ENCODE results near the gene ALDH1L2. TPM values are rescaled to one million over a fixed set of nuclear protein-coding genes. Genes with fewer than 3 reads are reported as not detected.

Gene ALDH1L2
- total RNA-seq, 1 donor from 2014 or later = 1.4 TPM

GRCh38 chr12:105083551-105084105 is 630 bp downstream of the ALDH1L2 start:
- TF ChIP-seq, protein P1, sequence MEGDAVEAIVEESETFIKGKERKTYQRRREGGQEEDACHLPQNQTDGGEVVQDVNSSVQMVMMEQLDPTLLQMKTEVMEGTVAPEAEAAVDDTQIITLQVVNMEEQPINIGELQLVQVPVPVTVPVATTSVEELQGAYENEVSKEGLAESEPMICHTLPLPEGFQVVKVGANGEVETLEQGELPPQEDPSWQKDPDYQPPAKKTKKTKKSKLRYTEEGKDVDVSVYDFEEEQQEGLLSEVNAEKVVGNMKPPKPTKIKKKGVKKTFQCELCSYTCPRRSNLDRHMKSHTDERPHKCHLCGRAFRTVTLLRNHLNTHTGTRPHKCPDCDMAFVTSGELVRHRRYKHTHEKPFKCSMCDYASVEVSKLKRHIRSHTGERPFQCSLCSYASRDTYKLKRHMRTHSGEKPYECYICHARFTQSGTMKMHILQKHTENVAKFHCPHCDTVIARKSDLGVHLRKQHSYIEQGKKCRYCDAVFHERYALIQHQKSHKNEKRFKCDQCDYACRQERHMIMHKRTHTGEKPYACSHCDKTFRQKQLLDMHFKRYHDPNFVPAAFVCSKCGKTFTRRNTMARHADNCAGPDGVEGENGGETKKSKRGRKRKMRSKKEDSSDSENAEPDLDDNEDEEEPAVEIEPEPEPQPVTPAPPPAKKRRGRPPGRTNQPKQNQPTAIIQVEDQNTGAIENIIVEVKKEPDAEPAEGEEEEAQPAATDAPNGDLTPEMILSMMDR (IDR thresholded peaks at IDR 0.05; ENCODE audit: unreplicated experiment) = no peak
- Mint-ChIP-seq H3K9me3 (ENCODE audit: unreplicated experiment) (no peaks in the 10 kb centered on the region), H3K27me3 (ENCODE audit: unreplicated experiment) (peaks cover 5% of the 10 kb centered on the region), H3K36me3 (ENCODE audit: low read depth, unreplicated experiment) (no peaks in the 10 kb centered on the region), H3K27ac (ENCODE audit: unreplicated experiment) (no peak overlapping the region), H3K4me3 (ENCODE audit: unreplicated experiment) (peak overlapping the region; percentile 87), H3K4me1 (ENCODE audit: unreplicated experiment) (peaks cover 6% of the 10 kb centered on the region)
- DNase-seq (ENCODE audit: low spot score) = no peak

DNA sequence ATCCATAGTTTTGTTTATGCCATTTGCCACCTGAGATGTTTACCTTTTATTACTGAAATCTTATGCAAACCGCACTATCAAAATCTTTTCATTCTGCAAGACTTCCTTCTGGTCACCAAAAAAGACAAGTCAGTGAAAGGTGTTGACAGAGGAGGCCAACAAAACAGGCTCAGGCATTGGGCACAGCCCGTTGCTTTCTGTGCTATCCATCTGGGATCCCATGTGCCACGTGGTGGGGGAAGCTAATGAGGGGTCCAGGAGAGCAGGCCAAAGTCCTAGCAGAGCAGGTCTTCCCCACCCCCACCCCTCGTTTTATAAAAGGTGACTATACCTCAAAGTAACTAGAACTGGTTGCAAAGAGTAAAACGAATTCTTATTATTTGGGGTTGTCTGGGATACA is 1.2 kb downstream of the ALDH1L2 start:
- H3K4me1 Mint-ChIP-seq (ENCODE audit: unreplicated experiment) = peaks cover 6% of the 10 kb centered on the region
- no peaks in the 10 kb centered on the region for H3K36me3 Mint-ChIP-seq (ENCODE audit: low read depth, unreplicated experiment)
- no peak overlapping the region for H3K4me3 Mint-ChIP-seq (ENCODE audit: unreplicated experiment)
- no peaks in the 10 kb centered on the region for H3K9me3 Mint-ChIP-seq (ENCODE audit: unreplicated experiment)
- TF ChIP-seq, protein P1 (IDR thresholded peaks at IDR 0.05; ENCODE audit: unreplicated experiment) = no peak
- H3K27ac Mint-ChIP-seq (ENCODE audit: unreplicated experiment) = no peak overlapping the region
- no peak for DNase-seq (ENCODE audit: low spot score)
- H3K27me3 Mint-ChIP-seq (ENCODE audit: unreplicated experiment) = peaks cover 5% of the 10 kb centered on the region

DNA sequence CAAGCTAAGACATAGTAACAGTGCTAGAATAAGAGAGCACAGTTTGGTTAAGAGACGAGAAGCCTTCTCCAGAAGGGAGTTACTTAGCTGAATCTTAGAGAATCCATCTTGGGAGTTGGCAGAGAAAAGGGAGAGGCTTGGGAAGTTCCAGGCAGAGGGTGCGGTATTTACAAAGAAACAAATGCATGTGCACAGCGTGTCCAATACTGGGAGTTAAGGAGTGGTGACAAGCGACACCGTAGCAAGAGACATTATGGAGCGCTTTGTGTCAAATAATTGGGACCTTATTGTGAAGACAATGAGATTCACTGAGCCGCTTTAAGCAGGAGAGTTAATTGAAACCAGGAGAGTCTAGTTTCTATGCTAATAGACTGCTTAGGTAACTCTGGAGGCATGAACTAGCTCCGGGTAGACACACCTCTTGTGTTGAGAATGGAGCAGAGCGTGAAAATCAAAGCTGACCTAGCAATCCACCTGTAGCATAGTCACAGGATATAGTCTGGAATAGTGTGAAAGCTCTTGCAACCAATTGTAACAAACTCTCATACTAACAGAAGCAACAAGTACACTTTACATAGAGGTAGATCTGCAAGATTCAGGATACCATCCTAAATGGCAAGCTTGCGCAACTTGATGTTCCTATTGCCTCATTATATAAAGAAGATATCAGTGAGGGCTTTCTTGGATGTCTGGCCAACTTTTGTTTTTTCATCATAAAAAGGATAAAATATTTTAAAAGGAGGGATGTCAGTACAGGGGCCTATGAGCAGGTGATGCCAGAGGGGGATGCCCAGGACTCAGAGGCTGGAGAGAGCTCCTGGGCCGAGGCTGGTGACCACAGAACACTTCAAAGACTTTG is 5.3 kb downstream of the ALDH1L2 start:
- Mint-ChIP-seq H3K36me3 (ENCODE audit: low read depth, unreplicated experiment) (no peaks in the 10 kb centered on the region), H3K4me3 (ENCODE audit: unreplicated experiment) (no peak overlapping the region), H3K4me1 (ENCODE audit: unreplicated experiment) (peaks cover 5% of the 10 kb centered on the region), H3K9me3 (ENCODE audit: unreplicated experiment) (no peaks in the 10 kb centered on the region), H3K27ac (ENCODE audit: unreplicated experiment) (no peak overlapping the region), H3K27me3 (ENCODE audit: unreplicated experiment) (peaks cover 2% of the 10 kb centered on the region)
- TF ChIP-seq, protein P1 (IDR thresholded peaks at IDR 0.05; ENCODE audit: unreplicated experiment) = no peak
- no peak for DNase-seq (ENCODE audit: low spot score)

- no peaks in the 10 kb centered on the region for H3K36me3 Mint-ChIP-seq (ENCODE audit: low read depth, unreplicated experiment)
- no peak for DNase-seq (ENCODE audit: low spot score)
- no peaks in the 10 kb centered on the region for H3K4me1 Mint-ChIP-seq (ENCODE audit: unreplicated experiment)
- H3K27ac Mint-ChIP-seq (ENCODE audit: unreplicated experiment) = no peak overlapping the region
- TF ChIP-seq, protein P1 (IDR thresholded peaks at IDR 0.05; ENCODE audit: unreplicated experiment) = no peak
- H3K27me3 Mint-ChIP-seq (ENCODE audit: unreplicated experiment) = peaks cover 2% of the 10 kb centered on the region
- H3K9me3 Mint-ChIP-seq (ENCODE audit: unreplicated experiment) = no peaks in the 10 kb centered on the region
- H3K4me3 Mint-ChIP-seq (ENCODE audit: unreplicated experiment) = no peak overlapping the region
Observed at GRCh38 chr12:105077435-105077834, 6.8 kb downstream of the ALDH1L2 start.

GRCh38 chr12:105076913-105077312 is 7.3 kb downstream of the ALDH1L2 start:
- no peaks in the 10 kb centered on the region for H3K36me3 Mint-ChIP-seq (ENCODE audit: low read depth, unreplicated experiment)
- H3K4me3 Mint-ChIP-seq (ENCODE audit: unreplicated experiment) = no peak overlapping the region
- no peak for DNase-seq (ENCODE audit: low spot score)
- H3K4me1 Mint-ChIP-seq (ENCODE audit: unreplicated experiment) = no peaks in the 10 kb centered on the region
- H3K9me3 Mint-ChIP-seq (ENCODE audit: unreplicated experiment) = no peaks in the 10 kb centered on the region
- H3K27me3 Mint-ChIP-seq (ENCODE audit: unreplicated experiment) = peaks cover 2% of the 10 kb centered on the region
- H3K27ac Mint-ChIP-seq (ENCODE audit: unreplicated experiment) = no peak overlapping the region
- TF ChIP-seq, protein P1 (IDR thresholded peaks at IDR 0.05; ENCODE audit: unreplicated experiment) = no peak
